Measurements from ENCODE around the gene DOCK3. TPM values are rescaled to one million over a fixed set of nuclear protein-coding genes. Genes with fewer than 3 reads are reported as not detected.

DOCK3 gene
- total RNA-seq, 1 experiment from 2014 or later, result 0.47 TPM

DNA sequence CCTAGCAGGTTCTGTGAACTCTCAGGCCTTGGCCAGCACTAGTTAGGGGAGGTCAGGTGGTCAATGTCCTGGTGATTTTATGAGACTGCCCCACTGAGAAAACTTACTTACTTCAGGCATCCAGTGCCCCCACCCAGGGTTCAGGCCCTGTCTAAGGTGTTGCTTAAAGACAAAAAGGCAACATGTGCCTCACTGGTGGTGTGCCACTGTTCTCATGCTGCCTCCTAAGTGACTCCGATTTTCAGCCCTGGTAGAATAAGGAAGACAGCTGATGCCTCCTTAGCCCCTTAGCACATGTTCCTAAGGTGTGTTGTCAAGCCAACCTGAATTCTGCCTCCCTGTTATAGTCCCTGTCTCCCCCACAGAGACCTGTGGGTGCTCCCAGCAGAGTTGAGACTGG, 721.7 kb downstream of the DOCK3 start:
- CTCF ChIA-PET, result no interaction called here
- Histone ChIP-seq H3K27me3 (replicated peaks; ENCODE audit: insufficient read depth, low read depth, low read length, poor library complexity) (no peaks in the 10 kb centered on the region), H3K4me3 (ENCODE audit: low read depth, low read length, poor library complexity, severe bottlenecking) (no peak overlapping the region), H3K27ac (ENCODE audit: low read depth, low read length, poor library complexity, severe bottlenecking) (no peak overlapping the region), H3K36me3 (ENCODE audit: insufficient read depth, low read length, poor library complexity, severe bottlenecking) (peaks cover 36% of the 10 kb centered on the region), H3K4me1 (ENCODE audit: insufficient read depth, low read length, poor library complexity, severe bottlenecking) (peaks cover 11% of the 10 kb centered on the region), H3K9me3 (ENCODE audit: low read depth, low read length, poor library complexity, severe bottlenecking) (no peaks in the 10 kb centered on the region)
- no TSS peak for BruUV-seq (replicated peaks)
- no peak for DNase-seq (ENCODE audit: low spot score)
- intact Hi-C loops (cut with micrococcal nuclease; ENCODE audit: unreplicated experiment), result no loop called here
- TF ChIP-seq, protein P1, sequence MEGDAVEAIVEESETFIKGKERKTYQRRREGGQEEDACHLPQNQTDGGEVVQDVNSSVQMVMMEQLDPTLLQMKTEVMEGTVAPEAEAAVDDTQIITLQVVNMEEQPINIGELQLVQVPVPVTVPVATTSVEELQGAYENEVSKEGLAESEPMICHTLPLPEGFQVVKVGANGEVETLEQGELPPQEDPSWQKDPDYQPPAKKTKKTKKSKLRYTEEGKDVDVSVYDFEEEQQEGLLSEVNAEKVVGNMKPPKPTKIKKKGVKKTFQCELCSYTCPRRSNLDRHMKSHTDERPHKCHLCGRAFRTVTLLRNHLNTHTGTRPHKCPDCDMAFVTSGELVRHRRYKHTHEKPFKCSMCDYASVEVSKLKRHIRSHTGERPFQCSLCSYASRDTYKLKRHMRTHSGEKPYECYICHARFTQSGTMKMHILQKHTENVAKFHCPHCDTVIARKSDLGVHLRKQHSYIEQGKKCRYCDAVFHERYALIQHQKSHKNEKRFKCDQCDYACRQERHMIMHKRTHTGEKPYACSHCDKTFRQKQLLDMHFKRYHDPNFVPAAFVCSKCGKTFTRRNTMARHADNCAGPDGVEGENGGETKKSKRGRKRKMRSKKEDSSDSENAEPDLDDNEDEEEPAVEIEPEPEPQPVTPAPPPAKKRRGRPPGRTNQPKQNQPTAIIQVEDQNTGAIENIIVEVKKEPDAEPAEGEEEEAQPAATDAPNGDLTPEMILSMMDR (conservative IDR thresholded peaks at IDR 0.05; ENCODE audit: low read depth, low read length), result no peak
- TF ChIP-seq EZH2 (IDR thresholded peaks at IDR 0.05; ENCODE audit: borderline replicate concordance, low read depth, low read length, poor library complexity, severe bottlenecking), result no peak
- POLR2A ChIA-PET (ENCODE audit: low non-redundant PET), result no interaction called here

GRCh38 chr3:51397392-51397791, 722.7 kb downstream of the DOCK3 start:
- intact Hi-C loops (cut with micrococcal nuclease; ENCODE audit: unreplicated experiment), result no loop called here
- H3K27me3 ChIP-seq (replicated peaks; ENCODE audit: insufficient read depth, low read depth, low read length, poor library complexity), result no peaks in the 10 kb centered on the region
- no peaks in the 10 kb centered on the region for H3K9me3 ChIP-seq (ENCODE audit: low read depth, low read length, poor library complexity, severe bottlenecking)
- no peak for DNase-seq (ENCODE audit: low spot score)
- no peak overlapping the region for H3K27ac ChIP-seq (ENCODE audit: low read depth, low read length, poor library complexity, severe bottlenecking)
- peaks cover 33% of the 10 kb centered on the region for H3K36me3 ChIP-seq (ENCODE audit: insufficient read depth, low read length, poor library complexity, severe bottlenecking)
- H3K4me3 ChIP-seq (ENCODE audit: low read depth, low read length, poor library complexity, severe bottlenecking), result no peak overlapping the region
- ChIA-PET CTCF (no interaction called here), POLR2A (ENCODE audit: low non-redundant PET) (no interaction called here)
- TF ChIP-seq EZH2 (IDR thresholded peaks at IDR 0.05; ENCODE audit: borderline replicate concordance, low read depth, low read length, poor library complexity, severe bottlenecking), result no peak
- TF ChIP-seq, protein P1 (conservative IDR thresholded peaks at IDR 0.05; ENCODE audit: low read depth, low read length), result no peak
- peaks cover 9% of the 10 kb centered on the region for H3K4me1 ChIP-seq (ENCODE audit: insufficient read depth, low read length, poor library complexity, severe bottlenecking)
- no TSS peak for BruUV-seq (replicated peaks)

- H3K27ac ChIP-seq (ENCODE audit: low read depth, low read length, poor library complexity, severe bottlenecking), result no peak overlapping the region
- TF ChIP-seq EZH2 (IDR thresholded peaks at IDR 0.05; ENCODE audit: borderline replicate concordance, low read depth, low read length, poor library complexity, severe bottlenecking), result no peak
- TF ChIP-seq, protein P1 (conservative IDR thresholded peaks at IDR 0.05; ENCODE audit: low read depth, low read length), result no peak
- ChIA-PET POLR2A (ENCODE audit: low non-redundant PET) (no interaction called here), CTCF (no interaction called here)
- no TSS peak for BruUV-seq (replicated peaks)
- H3K4me1 ChIP-seq (ENCODE audit: insufficient read depth, low read length, poor library complexity, severe bottlenecking), result peaks cover 3% of the 10 kb centered on the region
- no peak for DNase-seq (ENCODE audit: low spot score)
- H3K9me3 ChIP-seq (ENCODE audit: low read depth, low read length, poor library complexity, severe bottlenecking), result no peaks in the 10 kb centered on the region
- peaks cover 20% of the 10 kb centered on the region for H3K36me3 ChIP-seq (ENCODE audit: insufficient read depth, low read length, poor library complexity, severe bottlenecking)
- intact Hi-C loops (cut with micrococcal nuclease; ENCODE audit: unreplicated experiment), result no loop called here
- H3K27me3 ChIP-seq (replicated peaks; ENCODE audit: insufficient read depth, low read depth, low read length, poor library complexity), result no peaks in the 10 kb centered on the region
- H3K4me3 ChIP-seq (ENCODE audit: low read depth, low read length, poor library complexity, severe bottlenecking), result no peak overlapping the region
Observed at GRCh38 chr3:51398595-51399310, 724.0 kb downstream of the DOCK3 start.
